Measurements from ENCODE around the gene ZNF236.

- TF ChIP-seq RAD21 (conservative IDR thresholded peaks at IDR 0.05): no peak
- TF ChIP-seq SMC3 (conservative IDR thresholded peaks at IDR 0.05; ENCODE audit: poor library complexity): no peak
- TF ChIP-seq CTCF (IDR thresholded peaks at IDR 0.05; ENCODE audit: poor library complexity, severe bottlenecking): no peak
- no peak for TF ChIP-seq EZH2 (IDR thresholded peaks at IDR 0.05; ENCODE audit: borderline replicate concordance, insufficient read depth, low read length, poor library complexity, severe bottlenecking)
- no peak for TF ChIP-seq POLR2AphosphoS5 (IDR thresholded peaks at IDR 0.05)
Measured at GRCh38 chr18:76995896-76996295, 173.5 kb downstream of the ZNF236 start.

Measured in neural cell (in vitro differentiated cells).